ENCODE data around the gene GPRC6A.

DNA sequence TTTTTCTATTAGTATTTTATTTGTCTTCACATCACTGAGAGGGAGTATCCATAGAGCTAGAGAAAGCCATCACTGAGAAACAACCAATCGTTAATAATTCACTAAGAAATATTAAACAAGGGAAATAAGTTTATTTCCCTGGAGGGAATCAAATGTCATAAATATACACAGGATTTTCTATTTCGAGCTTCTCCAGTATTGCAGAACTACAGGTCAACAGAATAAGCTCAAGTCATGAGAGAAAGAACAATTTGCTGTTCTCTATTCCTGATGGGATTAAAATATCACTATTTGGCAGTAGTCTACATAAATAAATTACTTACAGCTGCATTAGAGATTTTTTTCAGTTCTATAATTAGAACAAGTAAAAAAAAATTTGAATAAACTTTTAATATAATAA is 61.2 kb downstream of the GPRC6A start:
- TF ChIP-seq, protein P1, sequence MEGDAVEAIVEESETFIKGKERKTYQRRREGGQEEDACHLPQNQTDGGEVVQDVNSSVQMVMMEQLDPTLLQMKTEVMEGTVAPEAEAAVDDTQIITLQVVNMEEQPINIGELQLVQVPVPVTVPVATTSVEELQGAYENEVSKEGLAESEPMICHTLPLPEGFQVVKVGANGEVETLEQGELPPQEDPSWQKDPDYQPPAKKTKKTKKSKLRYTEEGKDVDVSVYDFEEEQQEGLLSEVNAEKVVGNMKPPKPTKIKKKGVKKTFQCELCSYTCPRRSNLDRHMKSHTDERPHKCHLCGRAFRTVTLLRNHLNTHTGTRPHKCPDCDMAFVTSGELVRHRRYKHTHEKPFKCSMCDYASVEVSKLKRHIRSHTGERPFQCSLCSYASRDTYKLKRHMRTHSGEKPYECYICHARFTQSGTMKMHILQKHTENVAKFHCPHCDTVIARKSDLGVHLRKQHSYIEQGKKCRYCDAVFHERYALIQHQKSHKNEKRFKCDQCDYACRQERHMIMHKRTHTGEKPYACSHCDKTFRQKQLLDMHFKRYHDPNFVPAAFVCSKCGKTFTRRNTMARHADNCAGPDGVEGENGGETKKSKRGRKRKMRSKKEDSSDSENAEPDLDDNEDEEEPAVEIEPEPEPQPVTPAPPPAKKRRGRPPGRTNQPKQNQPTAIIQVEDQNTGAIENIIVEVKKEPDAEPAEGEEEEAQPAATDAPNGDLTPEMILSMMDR (IDR thresholded peaks at IDR 0.05): no peak
- TF ChIP-seq POLR2A (IDR thresholded peaks at IDR 0.05): no peak
